ENCODE results near the gene ESPN.
"Not testable (repeated sequence)": the region's sequence is repeated elsewhere in the genome, so short reads cannot be mapped to it uniquely, and the experiment has no call there.

Gene ESPN

GRCh38 chr1:6424619-6425593 is at the start of gene ESPN:
ESPN (plus strand) TSS chr1:6424776; CDS start chr1:6424956, 180 bp downstream.
- DNase-seq: no peak

- DNase-seq: no peak
Measured at GRCh38 chr1:6378096-6378746, 46.4 kb upstream of the ESPN start.

- no peak for DNase-seq
Measured at GRCh38 chr1:6380037-6380436, 44.5 kb upstream of the ESPN start.

GRCh38 chr1:6384135-6384534 is 40.4 kb upstream of the ESPN start:
- no peak for DNase-seq

GRCh38 chr1:6384962-6385361 is 39.6 kb upstream of the ESPN start:
- DNase-seq: no peak

- no peak for DNase-seq
Measured at GRCh38 chr1:6385488-6386191, 38.9 kb upstream of the ESPN start.

GRCh38 chr1:6386371-6386949 is 38.1 kb upstream of the ESPN start:
- DNase-seq: no peak

- no peak for DNase-seq
Measured at GRCh38 chr1:6389971-6390370, 34.6 kb upstream of the ESPN start.

- no peak for DNase-seq
Measured at GRCh38 chr1:6391951-6392808, 32.4 kb upstream of the ESPN start.

GRCh38 chr1:6392809-6393399 is 31.7 kb upstream of the ESPN start:
- no peak for DNase-seq

- DNase-seq: peak; percentile 87 to 88
Measured at GRCh38 chr1:6393400-6394187, 31.0 kb upstream of the ESPN start, which contains the start of gene ACOT7. ACOT7 (minus strand) TSS chr1:6393767; CDS start chr1:6393399, 368 bp downstream.

GRCh38 chr1:6395130-6395529 is 29.4 kb upstream of the ESPN start:
- DNase-seq: not testable (repeated sequence)

GRCh38 chr1:6395781-6396244 is 28.8 kb upstream of the ESPN start:
- not testable (repeated sequence) for DNase-seq

- no peak for DNase-seq
Measured at GRCh38 chr1:6396998-6397397, 27.6 kb upstream of the ESPN start.

GRCh38 chr1:6397844-6398441 is 26.6 kb upstream of the ESPN start:
- DNase-seq: no peak

GRCh38 chr1:6399294-6399693 is 25.3 kb upstream of the ESPN start:
- DNase-seq: no peak

- DNase-seq: no peak
Measured at GRCh38 chr1:6401673-6402072, 22.9 kb upstream of the ESPN start.

GRCh38 chr1:6408023-6408422 is 16.6 kb upstream of the ESPN start:
- DNase-seq: no peak

- no peak for DNase-seq
Measured at GRCh38 chr1:6409053-6409452, 15.5 kb upstream of the ESPN start.

GRCh38 chr1:6409733-6410132 is 14.8 kb upstream of the ESPN start:
- DNase-seq: no peak
